SU-DHL-6 (cell line): ENCODE results near the gene GPRIN3.

Experiments used
- EZH2phosphoT487 ChIP-seq: fragments of 200-600 bp; sonication (generic), shearing (Covaris generic); conservative IDR thresholded peaks from 2 replicates; pipeline ENCODE4 v1.6.1; 2018; ENCODE audit warnings: mild to moderate bottlenecking, antibody characterized with exemption, low read length, moderate library complexity, mixed read lengths
- TF ChIP-seq, protein P1 (sequence below): fragments of 200-600 bp; sonication (generic); IDR thresholded peaks from one replicate; pipeline ENCODE4 v1.5.1; 2017; ENCODE audit warnings: antibody characterized with exemption, mild to moderate bottlenecking, low read length, moderate library complexity; ENCODE audit not compliant: insufficient read depth, poor library complexity, severe bottlenecking

DNA sequence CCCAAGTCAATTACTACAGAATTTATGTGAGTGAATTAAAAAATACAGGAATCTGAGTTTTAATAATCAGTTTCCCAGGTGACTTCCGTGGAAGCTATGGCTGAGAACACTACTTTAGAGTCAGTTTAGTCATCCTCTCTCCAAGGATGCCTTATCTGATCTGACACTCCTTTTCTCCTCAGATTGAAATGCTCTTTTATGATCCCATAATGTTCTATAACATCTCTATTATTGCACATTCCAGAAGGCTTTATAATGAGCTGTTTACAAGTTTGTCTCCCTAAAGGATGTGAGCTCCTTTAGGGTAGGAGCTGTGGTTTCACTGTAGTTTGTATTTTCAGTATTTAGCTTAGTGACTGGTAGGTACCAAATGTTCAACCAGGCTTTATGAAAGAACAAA, 90.0 kb downstream of the GPRIN3 start:
- TF ChIP-seq, protein P1, sequence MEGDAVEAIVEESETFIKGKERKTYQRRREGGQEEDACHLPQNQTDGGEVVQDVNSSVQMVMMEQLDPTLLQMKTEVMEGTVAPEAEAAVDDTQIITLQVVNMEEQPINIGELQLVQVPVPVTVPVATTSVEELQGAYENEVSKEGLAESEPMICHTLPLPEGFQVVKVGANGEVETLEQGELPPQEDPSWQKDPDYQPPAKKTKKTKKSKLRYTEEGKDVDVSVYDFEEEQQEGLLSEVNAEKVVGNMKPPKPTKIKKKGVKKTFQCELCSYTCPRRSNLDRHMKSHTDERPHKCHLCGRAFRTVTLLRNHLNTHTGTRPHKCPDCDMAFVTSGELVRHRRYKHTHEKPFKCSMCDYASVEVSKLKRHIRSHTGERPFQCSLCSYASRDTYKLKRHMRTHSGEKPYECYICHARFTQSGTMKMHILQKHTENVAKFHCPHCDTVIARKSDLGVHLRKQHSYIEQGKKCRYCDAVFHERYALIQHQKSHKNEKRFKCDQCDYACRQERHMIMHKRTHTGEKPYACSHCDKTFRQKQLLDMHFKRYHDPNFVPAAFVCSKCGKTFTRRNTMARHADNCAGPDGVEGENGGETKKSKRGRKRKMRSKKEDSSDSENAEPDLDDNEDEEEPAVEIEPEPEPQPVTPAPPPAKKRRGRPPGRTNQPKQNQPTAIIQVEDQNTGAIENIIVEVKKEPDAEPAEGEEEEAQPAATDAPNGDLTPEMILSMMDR: no peak
- TF ChIP-seq EZH2phosphoT487: no peak
